ENCODE measurements around the gene NDUFS4.

Gene NDUFS4

GRCh38 chr5:53613061-53613460 lies 52.6 kb downstream of the NDUFS4 start:
- H3K27ac ChIP-seq = no peak overlapping the region
- TF ChIP-seq ZFX (IDR thresholded peaks at IDR 0.05; ENCODE audit: borderline replicate concordance) (no peak), CTCF (IDR thresholded peaks at IDR 0.05) (no peak)

- TF ChIP-seq CTCF (IDR thresholded peaks at IDR 0.05) = no peak
- H3K27ac ChIP-seq = no peak overlapping the region
Observed at GRCh38 chr5:53613536-53613935, 53.1 kb downstream of the NDUFS4 start.

GRCh38 chr5:53614376-53614885 lies 54.0 kb downstream of the NDUFS4 start:
- TF ChIP-seq ZFX (IDR thresholded peaks at IDR 0.05; ENCODE audit: borderline replicate concordance) (no peak), CTCF (IDR thresholded peaks at IDR 0.05) (no peak)
- H3K27ac ChIP-seq = no peak overlapping the region

GRCh38 chr5:53616939-53617549 lies 56.6 kb downstream of the NDUFS4 start:
- no peak for TF ChIP-seq ZFX (IDR thresholded peaks at IDR 0.05; ENCODE audit: borderline replicate concordance)
- no peak for TF ChIP-seq CTCF (IDR thresholded peaks at IDR 0.05)
- no peak overlapping the region for H3K27ac ChIP-seq

GRCh38 chr5:53631251-53631650 lies 70.8 kb downstream of the NDUFS4 start:
- no peak overlapping the region for H3K27ac ChIP-seq
- TF ChIP-seq ZFX (IDR thresholded peaks at IDR 0.05; ENCODE audit: borderline replicate concordance) (no peak), CTCF (IDR thresholded peaks at IDR 0.05) (no peak)

- TF ChIP-seq ZFX (IDR thresholded peaks at IDR 0.05; ENCODE audit: borderline replicate concordance) (no peak), CTCF (IDR thresholded peaks at IDR 0.05) (no peak)
- H3K27ac ChIP-seq = no peak overlapping the region
Observed at GRCh38 chr5:53642061-53642460, 81.6 kb downstream of the NDUFS4 start.

GRCh38 chr5:53643445-53643844 lies 83.0 kb downstream of the NDUFS4 start:
- no peak for TF ChIP-seq CTCF (IDR thresholded peaks at IDR 0.05)
- no peak for TF ChIP-seq ZFX (IDR thresholded peaks at IDR 0.05; ENCODE audit: borderline replicate concordance)

More at GRCh38 chr5:53643445-53643844, 83.0 kb downstream of the NDUFS4 start:
- no peak overlapping the region for H3K27ac ChIP-seq

Data from 22Rv1 (cell line).